SK-N-DZ (cell line): Measurements from ENCODE around the gene MARK4.
"Not testable (repeated sequence)": the region's sequence is repeated elsewhere in the genome, so short reads cannot be mapped to it uniquely, and the experiment has no call there.

Experiments used
- DNase-seq: peaks from one replicate; pipeline ENCODE4 v3.0.0-alpha.2; 2015; ENCODE audit warnings: low spot score

The MARK4 gene

GRCh38 chr19:45334881-45335280 is 83.8 kb downstream of the MARK4 start:
- not testable (repeated sequence) for DNase-seq

- DNase-seq = no peak
Observed at GRCh38 chr19:45336696-45337251, 85.7 kb downstream of the MARK4 start.

- DNase-seq = no peak
Observed at GRCh38 chr19:45339629-45340028, 88.6 kb downstream of the MARK4 start.

GRCh38 chr19:45340232-45340898 is 89.3 kb downstream of the MARK4 start, which contains the start of gene KLC3:
Gene KLC3, plus strand, starts transcription at chr19:45340750. Its CDS starts 4,792 bp downstream, at chr19:45345542.
- DNase-seq = no peak

GRCh38 chr19:45340899-45341453 is 89.9 kb downstream of the MARK4 start:
- no peak for DNase-seq

GRCh38 chr19:45342911-45343310 is 91.8 kb downstream of the MARK4 start:
- DNase-seq = no peak

GRCh38 chr19:45344621-45345505 is 93.8 kb downstream of the MARK4 start:
- DNase-seq = no peak

GRCh38 chr19:45345506-45345860 is 94.4 kb downstream of the MARK4 start:
- DNase-seq = no peak

GRCh38 chr19:45346449-45346848 is 95.4 kb downstream of the MARK4 start:
- DNase-seq = no peak

- DNase-seq = no peak
Observed at GRCh38 chr19:45347570-45348366, 96.7 kb downstream of the MARK4 start.

GRCh38 chr19:45348367-45349125 is 97.5 kb downstream of the MARK4 start:
- no peak for DNase-seq

GRCh38 chr19:45349126-45349415 is 98.0 kb downstream of the MARK4 start:
- DNase-seq = no peak

- DNase-seq = no peak
Observed at GRCh38 chr19:45349430-45349941, 98.4 kb downstream of the MARK4 start.

- DNase-seq = no peak
Observed at GRCh38 chr19:45350477-45351058, 99.5 kb downstream of the MARK4 start.

GRCh38 chr19:45351401-45351952 is 100.4 kb downstream of the MARK4 start:
- DNase-seq = no peak

- no peak for DNase-seq
Observed at GRCh38 chr19:45352062-45352461, 101.0 kb downstream of the MARK4 start.

GRCh38 chr19:45352471-45352870 is 101.4 kb downstream of the MARK4 start:
- no peak for DNase-seq

GRCh38 chr19:45352914-45353796 is 102.1 kb downstream of the MARK4 start:
- no peak for DNase-seq
